ENCODE measurements around the gene SESN1. TPM values are rescaled to one million over a fixed set of nuclear protein-coding genes. Genes with fewer than 3 reads are reported as not detected.
"Not testable (repeated sequence)": the region's sequence is repeated elsewhere in the genome, so short reads cannot be mapped to it uniquely, and the experiment has no call there.

Gene SESN1
- total RNA-seq, 1 donor = 84.1 TPM

DNA sequence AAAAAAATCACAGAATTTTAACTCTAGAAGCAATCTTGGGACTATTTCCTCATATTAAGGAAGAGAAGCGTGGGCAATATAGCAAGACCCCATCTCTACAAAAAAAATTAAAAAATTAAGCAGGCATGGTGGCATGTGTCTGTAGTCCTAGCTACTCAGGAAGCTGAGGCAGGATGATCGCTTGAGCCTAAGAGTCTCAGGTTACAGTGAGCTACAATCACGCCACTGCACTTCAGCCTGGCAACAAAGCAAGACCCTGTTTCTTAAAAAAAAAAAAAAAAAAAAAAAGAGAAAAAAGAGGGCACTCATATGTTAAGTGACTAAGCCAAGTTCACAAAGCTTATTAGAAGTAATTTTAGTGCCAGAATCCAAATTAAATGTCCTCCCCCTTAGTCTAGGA lies 100.8 kb downstream of the SESN1 start:
- Histone ChIP-seq H3K4me1 (ENCODE audit: insufficient read depth, low read length) (no peaks in the 10 kb centered on the region), H3K27me3 (ENCODE audit: insufficient read depth, low read length) (no peaks in the 10 kb centered on the region), H3K9me3 (ENCODE audit: low read depth, low read length) (no peaks in the 10 kb centered on the region), H3K4me3 (ENCODE audit: low read length) (no peak overlapping the region)

DNA sequence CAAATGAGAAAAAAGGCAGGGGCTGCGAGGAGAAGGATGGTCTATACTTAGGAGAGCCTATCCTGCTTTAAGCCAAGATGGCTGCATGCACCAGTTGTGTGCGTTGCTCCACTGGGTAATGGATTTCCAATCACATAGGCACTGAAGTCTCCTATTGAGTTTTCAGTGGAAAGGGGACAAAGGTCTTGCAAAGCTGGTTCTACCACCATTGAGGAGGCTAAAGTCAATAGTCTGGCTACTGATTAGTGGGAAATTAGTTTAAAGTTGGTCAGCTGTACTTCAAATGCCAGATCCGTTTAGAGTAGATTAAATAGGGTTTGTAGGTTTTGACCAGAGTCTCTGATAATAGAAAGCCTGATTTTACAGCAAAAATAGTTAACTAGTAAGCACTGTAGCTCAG lies 104.9 kb downstream of the SESN1 start:
- Histone ChIP-seq H3K27me3 (ENCODE audit: insufficient read depth, low read length) (no peaks in the 10 kb centered on the region), H3K4me1 (ENCODE audit: insufficient read depth, low read length) (no peaks in the 10 kb centered on the region), H3K9me3 (ENCODE audit: low read depth, low read length) (no peaks in the 10 kb centered on the region), H3K4me3 (ENCODE audit: low read length) (no peak overlapping the region)

DNA sequence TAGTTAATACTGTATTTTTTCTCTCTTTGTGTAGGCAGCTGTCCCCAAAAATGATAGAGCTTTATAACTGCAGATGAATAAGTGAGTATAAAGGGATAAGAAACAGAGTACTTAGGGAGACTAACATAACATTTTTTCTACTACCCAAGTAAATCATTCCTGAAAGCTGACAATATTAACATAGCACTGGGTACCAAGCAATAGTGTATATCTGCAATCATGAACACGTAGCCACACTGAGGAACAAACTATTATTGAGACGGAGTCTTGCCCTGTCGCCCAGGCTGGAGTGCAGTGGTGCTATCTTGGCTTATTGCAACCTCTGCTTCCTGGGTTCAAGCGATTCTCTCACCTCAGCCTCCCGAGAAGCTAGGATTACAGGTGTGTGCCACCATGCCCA lies 105.9 kb downstream of the SESN1 start:
- Histone ChIP-seq H3K4me3 (ENCODE audit: low read length) (no peak overlapping the region), H3K9me3 (ENCODE audit: low read depth, low read length) (no peaks in the 10 kb centered on the region), H3K27me3 (ENCODE audit: insufficient read depth, low read length) (no peaks in the 10 kb centered on the region), H3K4me1 (ENCODE audit: insufficient read depth, low read length) (no peaks in the 10 kb centered on the region)

DNA sequence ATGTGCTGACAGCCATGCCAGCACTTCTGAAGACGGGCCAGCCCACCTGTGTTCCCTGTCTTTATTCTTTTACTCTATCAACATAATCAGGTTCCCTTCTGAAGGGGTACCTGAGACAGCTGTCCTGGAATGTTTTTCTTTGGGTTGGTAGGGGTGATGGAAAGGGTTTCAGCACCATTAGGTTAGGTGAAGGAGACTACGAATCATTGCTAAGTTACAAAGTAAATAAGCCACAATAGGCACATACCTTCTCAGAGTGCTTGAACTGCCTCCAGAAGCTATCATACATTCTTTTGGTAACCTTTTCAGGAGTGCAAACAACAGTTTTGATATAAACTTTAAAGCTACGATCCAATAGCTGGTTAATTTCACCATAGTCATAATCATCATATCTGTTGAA lies 106.3 kb downstream of the SESN1 start:
- Histone ChIP-seq H3K4me1 (ENCODE audit: insufficient read depth, low read length) (no peaks in the 10 kb centered on the region), H3K27me3 (ENCODE audit: insufficient read depth, low read length) (no peaks in the 10 kb centered on the region)

DNA sequence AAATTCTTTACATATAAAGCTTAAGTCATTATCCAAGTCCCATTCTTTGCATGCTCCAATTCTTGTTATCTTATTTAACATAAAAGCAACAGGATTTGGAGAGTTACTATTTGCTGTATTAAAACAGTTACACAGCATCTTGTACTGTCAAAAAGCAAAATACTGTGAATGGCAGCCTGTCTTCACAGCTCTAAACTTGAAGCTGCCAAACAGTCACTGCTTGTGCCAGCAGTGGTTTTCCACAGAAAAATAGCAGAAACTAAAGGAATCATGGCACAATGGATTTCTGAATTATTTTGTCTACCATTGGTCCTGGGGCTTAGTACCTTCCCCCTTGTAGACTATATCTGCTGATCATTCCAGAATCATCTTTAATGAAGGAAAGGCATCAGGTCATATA lies 107.5 kb downstream of the SESN1 start:
- H3K9me3 ChIP-seq (ENCODE audit: low read depth, low read length) = no peaks in the 10 kb centered on the region
- H3K4me1 ChIP-seq (ENCODE audit: insufficient read depth, low read length) = peaks cover 3% of the 10 kb centered on the region
- H3K27me3 ChIP-seq (ENCODE audit: insufficient read depth, low read length) = no peaks in the 10 kb centered on the region
- no peak overlapping the region for H3K4me3 ChIP-seq (ENCODE audit: low read length)

More for the DNA sequence above, 106.3 kb downstream of the SESN1 start:
- Histone ChIP-seq H3K4me3 (ENCODE audit: low read length) (no peak overlapping the region), H3K9me3 (ENCODE audit: low read depth, low read length) (no peaks in the 10 kb centered on the region)

DNA sequence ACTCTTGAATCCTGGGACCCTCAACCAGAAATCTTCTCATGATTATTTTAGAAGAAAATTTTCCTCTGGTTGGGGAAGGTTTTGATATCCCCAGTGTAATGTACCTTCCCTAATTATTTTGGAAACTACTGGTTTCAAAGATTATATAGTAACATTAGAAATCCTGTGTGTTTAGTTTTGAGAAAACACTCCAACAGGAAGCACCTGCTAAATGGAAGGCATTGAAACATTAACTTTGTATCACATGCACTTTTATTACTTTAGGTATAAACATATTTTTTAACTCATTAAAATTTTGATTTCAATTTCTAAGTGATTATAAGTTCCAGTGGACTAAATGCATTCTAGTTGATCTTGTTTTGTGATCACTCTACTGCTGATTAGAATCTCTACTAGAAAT lies 109.3 kb downstream of the SESN1 start:
- no peaks in the 10 kb centered on the region for H3K9me3 ChIP-seq (ENCODE audit: low read depth, low read length)
- no peak overlapping the region for H3K4me3 ChIP-seq (ENCODE audit: low read length)
- H3K4me1 ChIP-seq (ENCODE audit: insufficient read depth, low read length) = peaks cover 4% of the 10 kb centered on the region
- no peaks in the 10 kb centered on the region for H3K27me3 ChIP-seq (ENCODE audit: insufficient read depth, low read length)

DNA sequence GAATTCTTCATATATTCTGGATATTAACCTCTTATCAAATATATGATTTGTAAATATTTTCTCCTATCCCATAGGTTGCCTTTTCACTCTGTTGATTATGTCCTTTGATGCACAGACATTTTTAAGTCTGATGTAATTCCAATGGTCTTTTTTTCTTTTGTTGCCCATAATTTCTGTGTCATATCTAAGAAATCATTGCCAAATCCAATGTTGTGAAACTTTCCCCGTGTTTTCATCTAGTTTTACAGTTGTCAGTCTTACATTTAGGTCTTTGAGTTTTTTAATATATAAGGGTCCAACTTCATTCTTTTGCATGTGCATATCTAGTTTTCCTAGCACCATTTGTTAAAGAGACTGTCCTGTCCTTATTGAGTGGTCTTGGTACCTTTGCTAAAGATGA lies 111.5 kb downstream of the SESN1 start:
- Histone ChIP-seq H3K4me1 (ENCODE audit: insufficient read depth, low read length) (peaks cover 4% of the 10 kb centered on the region), H3K4me3 (ENCODE audit: low read length) (no peak overlapping the region), H3K9me3 (ENCODE audit: low read depth, low read length) (no peaks in the 10 kb centered on the region), H3K27me3 (ENCODE audit: insufficient read depth, low read length) (no peaks in the 10 kb centered on the region)

DNA sequence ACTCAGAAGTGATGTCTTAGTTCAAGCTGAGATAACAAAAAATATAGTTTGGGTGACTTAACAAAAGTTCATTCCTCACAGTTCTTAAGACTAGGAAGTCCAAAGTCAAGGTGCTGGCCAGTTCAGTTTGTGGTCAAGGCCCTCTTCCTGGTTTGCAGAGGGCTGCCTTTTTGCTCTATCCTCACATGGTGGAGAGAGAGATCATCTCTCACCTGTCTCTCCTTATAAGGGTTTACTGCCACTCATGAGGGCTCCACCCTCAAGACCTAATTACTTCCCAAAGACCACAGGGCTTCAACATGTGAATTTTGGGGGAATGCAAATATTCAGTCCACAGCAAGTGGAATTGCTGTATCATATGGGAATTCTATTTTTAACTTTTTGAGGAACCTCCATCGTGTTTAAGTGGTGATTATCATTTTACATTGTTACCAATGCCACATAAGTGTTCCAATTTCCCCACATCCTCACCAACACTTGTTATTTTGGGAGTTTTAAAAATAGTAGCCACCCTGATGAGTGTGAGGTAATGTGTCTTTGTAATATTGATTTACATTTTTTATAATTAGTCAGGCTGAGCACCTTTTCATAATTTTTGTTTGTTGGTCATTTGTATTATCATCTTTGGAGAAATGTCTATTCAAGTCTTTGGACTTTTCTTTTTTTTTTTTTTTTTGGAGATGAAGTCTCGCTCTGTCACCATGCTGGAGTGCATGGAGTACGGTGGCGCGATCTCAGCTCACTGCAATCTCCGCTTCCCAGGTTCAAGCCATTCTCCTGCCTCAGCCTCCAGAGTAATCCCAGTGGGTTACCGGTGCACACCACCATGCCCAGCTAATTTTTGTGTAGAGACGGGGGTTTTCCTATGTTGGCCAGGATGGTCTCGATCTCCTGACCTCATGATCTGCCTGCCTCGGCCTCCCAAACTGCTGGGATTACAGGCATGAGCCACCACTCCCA lies 112.2 kb downstream of the SESN1 start:
- Histone ChIP-seq H3K9me3 (ENCODE audit: low read depth, low read length) (no peaks in the 10 kb centered on the region), H3K4me1 (ENCODE audit: insufficient read depth, low read length) (peaks cover 4% of the 10 kb centered on the region)

DNA sequence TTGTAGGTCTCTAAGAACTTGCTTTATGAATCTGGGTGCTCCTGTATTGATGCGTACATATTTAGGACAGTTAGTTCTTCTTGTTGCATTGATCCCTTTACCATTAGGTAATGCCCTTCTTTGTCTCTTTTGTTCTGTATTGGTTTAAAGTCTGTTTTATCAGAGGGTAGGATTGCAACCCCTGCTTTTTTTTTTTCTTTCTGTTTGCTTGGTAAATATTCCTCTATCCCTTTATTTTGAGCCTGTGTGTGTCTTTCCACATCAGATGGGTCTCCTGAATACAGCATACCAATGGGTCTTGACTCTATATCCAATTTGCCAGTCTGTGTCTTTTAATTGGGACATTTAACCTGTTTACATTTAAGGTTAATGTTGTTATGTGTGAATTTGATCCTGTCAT lies 116.0 kb downstream of the SESN1 start:
- H3K4me1 ChIP-seq (ENCODE audit: insufficient read depth, low read length); H3K4me3 ChIP-seq (ENCODE audit: low read length); H3K27me3 ChIP-seq (ENCODE audit: insufficient read depth, low read length); H3K9me3 ChIP-seq (ENCODE audit: low read depth, low read length): not testable (repeated sequence)

More for the DNA sequence above, 112.2 kb downstream of the SESN1 start:
- H3K27me3 ChIP-seq (ENCODE audit: insufficient read depth, low read length) = no peaks in the 10 kb centered on the region
- H3K4me3 ChIP-seq (ENCODE audit: low read length) = no peak overlapping the region

DNA sequence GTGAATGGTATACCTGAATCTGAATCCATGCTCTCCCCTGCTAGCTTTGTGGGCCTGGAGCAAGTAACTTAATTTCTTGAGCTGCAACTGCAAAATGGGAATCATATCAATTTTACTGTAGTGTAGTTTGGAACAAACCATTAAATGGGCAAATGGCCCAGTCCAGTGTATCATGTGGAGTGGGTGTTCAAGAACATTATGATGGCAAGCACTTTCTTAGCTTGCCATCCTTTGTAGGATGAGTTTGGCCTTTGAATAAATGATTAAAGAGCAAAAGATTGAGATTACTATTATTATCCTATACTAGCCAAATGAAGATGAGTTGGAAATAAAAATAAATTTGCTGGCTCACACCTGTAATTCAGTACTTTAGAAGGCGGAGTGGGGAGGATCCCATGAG lies 120.4 kb downstream of the SESN1 start:
- no peaks in the 10 kb centered on the region for H3K9me3 ChIP-seq (ENCODE audit: low read depth, low read length)
- H3K4me3 ChIP-seq (ENCODE audit: low read length) = no peak overlapping the region
- H3K27me3 ChIP-seq (ENCODE audit: insufficient read depth, low read length) = no peaks in the 10 kb centered on the region
- peaks cover 6% of the 10 kb centered on the region for H3K4me1 ChIP-seq (ENCODE audit: insufficient read depth, low read length)

- Histone ChIP-seq H3K4me3 (ENCODE audit: low read length) (no peak overlapping the region), H3K27me3 (ENCODE audit: insufficient read depth, low read length) (no peaks in the 10 kb centered on the region), H3K9me3 (ENCODE audit: low read depth, low read length) (no peaks in the 10 kb centered on the region), H3K4me1 (ENCODE audit: insufficient read depth, low read length) (peaks cover 31% of the 10 kb centered on the region)
Observed at GRCh38 chr6:108969776-108970175, 124.9 kb downstream of the SESN1 start.

DNA sequence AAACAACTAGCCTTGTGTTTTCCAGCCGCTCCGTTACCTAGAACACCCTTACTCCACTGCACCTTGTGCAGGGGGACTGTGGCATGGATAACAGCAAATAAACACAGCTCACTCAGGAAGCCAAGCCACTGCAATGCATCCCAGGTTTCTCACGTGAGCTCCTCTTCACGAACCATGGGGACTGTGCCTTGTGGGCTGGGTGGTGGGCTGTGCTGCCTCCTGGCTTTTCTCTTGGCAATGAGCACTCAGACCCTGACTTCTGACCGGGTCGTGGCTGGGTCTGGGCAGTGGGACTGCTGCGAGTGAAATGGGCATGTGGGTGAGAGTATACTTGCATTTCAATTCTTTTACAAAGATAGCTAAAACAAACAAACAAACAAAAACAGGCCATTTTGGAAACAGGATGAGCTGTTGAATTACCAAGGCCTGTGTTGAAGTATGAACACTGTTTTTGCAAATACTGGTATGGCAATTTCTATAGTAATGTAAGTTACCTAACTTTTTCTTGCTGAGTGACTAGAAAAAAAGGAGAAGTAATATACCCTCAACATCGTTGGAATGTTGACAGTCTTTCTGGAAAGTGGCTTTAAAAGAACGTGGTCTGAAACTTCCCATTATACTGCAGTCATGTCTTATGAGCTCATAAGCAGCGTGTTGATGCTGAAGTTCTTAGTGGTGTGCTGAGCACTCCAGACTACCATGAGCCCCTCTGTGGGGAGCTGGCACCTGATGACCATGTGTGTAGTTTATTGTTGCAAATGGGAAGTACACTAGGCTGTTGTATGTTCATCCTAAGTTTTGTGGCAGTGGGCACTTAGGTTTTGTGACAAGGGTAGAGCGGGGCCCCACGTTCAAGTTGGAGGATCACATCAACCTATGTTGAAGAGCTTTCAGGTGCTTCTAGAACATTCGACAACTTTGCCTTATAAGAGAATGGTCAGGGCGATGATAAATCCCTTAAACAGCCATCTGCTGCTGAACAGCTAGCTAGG lies 126.0 kb downstream of the SESN1 start:
- no peaks in the 10 kb centered on the region for H3K9me3 ChIP-seq (ENCODE audit: low read depth, low read length)
- H3K4me3 ChIP-seq (ENCODE audit: low read length) = no peak overlapping the region
- H3K4me1 ChIP-seq (ENCODE audit: insufficient read depth, low read length) = peaks cover 31% of the 10 kb centered on the region
- H3K27me3 ChIP-seq (ENCODE audit: insufficient read depth, low read length) = no peaks in the 10 kb centered on the region

DNA sequence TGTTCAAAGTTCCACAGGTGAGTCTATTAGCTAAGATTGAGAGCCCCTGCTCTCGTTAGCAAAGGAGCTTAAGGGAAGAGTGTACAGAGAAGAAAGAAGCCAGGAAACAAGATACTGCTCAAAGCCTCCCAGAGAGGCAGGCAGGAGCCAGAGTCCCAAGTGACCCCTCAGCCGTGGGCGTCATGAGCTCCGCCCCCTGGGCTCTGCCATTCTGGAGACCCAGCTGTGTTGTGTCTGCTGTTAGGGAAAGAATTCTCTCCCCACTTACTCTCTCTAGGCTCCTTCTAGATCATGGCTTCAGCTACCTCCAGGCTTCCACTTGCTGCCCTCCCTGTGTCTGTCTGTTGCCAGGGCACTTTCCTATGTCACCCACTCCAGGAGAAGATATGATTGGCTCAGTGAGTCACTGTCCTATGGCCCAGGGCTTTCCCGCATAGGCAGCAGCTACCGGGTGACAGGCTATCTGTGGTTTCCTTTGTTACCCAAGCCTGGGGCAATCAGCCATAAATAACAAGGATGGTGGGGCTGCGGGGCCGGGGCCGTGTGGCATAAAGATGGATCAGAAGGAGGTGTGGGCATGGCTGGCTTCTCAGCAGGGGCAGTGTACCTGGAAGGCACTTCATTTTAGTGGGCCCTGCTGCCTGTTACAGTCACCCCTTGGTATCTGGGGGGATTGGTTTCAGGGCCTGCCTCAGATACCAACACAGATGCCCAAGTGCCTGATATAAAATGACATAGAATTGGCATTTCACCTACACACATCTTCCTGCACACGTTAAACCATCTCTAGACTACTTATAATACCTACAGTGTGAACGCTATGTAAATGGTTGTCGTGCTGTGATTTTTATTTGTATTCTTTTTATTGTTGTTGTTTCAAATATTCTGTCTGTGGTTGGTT lies 127.5 kb downstream of the SESN1 start:
- Histone ChIP-seq H3K4me1 (ENCODE audit: insufficient read depth, low read length) (peaks cover 31% of the 10 kb centered on the region), H3K4me3 (ENCODE audit: low read length) (no peak overlapping the region), H3K27me3 (ENCODE audit: insufficient read depth, low read length) (no peaks in the 10 kb centered on the region), H3K9me3 (ENCODE audit: low read depth, low read length) (no peaks in the 10 kb centered on the region)

- Histone ChIP-seq H3K4me1 (ENCODE audit: insufficient read depth, low read length) (peaks cover 26% of the 10 kb centered on the region), H3K27me3 (ENCODE audit: insufficient read depth, low read length) (no peaks in the 10 kb centered on the region), H3K9me3 (ENCODE audit: low read depth, low read length) (no peaks in the 10 kb centered on the region), H3K4me3 (ENCODE audit: low read length) (no peak overlapping the region)
Observed at GRCh38 chr6:108966251-108966650, 128.4 kb downstream of the SESN1 start.

Measured in mononuclear cell (primary cell).